Measurements from ENCODE around the gene RRAD.
A peak's percentile ranks its signal among the peaks of the same experiment; 100 is the strongest.

RRAD gene

GRCh38 chr16:66931665-66932064 lies 6.3 kb upstream of the RRAD start:
- DNase-seq: no peak

GRCh38 chr16:66930189-66930588 lies 4.9 kb upstream of the RRAD start:
- DNase-seq: no peak

GRCh38 chr16:66928702-66929388 lies 3.5 kb upstream of the RRAD start:
- DNase-seq: peak; percentile 37

DNA sequence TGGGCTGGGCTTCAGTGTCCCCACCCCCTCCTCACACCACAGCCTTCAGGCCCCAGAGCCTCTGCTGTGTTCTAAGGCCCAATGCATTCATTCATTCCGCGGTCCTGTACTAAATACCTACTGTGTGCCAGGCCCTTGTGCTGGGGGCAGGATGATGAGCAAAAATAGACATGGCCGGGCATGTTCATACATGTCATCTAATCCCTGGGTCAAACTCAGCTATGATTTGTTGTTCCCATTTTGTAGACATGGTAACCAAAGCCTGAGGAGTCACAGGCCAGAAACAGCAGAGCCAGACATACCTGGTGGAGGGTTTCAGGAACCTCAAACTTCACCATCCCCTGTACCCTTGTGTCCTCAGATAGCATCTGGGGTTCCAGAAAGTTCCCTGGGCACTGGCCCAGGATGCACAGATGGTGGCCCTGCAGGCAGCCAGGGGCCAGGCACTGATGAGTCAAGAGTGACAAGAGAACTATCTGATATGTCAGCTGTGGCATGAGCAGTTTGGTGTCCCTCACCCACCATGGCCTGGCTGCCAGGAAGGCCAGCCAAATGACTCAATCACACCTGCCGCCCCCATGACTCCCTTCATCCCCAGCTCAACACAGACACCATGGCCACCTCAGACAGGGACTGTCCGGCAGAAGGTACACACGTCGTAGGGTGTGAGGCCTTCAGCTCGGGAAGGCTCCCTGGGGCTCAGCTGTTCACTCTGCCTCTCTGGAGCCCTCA lies 2.7 kb upstream of the RRAD start:
- DNase-seq: no peak

DNA sequence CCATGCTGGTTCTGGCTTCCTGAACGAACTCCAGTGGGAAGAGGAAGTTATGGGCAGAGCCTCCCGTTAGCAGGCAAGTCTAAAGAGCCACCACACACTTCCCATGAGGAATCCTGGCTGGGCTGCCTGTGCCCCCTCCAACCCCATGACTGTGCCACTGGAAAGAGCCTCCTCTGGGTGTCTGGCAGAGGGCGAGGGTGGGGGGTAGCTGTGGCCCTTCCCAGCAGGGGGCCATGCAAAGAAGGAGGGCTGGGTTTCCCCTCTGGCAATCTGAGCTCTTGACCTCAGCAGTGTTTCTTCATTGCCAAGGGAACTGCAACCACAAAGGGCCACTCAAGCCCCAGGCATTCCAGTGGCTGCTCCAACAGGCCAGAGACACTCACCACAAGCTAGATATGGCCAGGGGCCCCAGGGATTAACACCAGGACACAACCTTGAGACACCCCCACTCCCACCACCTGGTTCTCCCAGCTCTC lies 1.7 kb upstream of the RRAD start:
- no peak for DNase-seq

DNA sequence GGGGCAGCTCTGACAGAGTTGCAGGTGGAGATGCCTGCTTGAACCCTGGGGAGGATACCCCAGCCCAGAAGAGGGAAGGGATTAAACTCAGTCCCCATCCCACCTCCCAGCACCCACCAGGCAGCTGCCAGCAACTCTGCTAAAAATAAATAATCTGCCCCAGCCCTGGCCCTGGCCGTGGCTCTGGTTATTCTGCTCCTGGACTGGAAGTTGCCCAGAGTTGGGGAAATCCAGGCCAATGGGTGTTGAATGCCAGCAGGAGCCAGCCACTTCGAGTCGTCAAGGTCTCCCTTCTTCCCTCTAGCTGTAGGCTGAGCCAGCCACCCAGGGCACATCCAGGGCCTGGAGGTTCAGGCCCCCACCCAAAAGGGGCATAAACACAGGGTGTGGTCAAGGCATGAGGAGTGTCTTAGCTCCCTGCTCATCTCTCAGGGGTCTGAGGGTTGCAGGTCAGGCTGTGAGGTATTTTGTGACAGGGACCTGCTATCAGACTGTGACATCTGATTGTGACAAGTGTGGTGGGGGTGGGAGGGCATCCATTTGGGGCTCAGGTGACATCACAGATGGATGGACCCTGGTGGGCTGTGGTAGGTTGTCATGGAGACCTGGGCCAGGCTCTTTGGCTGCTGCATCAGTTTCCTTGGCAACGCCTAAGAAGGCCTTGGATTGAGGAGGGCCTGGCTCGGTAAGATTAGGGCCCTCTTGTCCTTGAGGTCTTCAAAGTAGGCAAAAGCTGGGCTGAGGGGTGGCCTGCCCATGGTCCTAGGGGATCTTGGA lies 1.0 kb upstream of the RRAD start:
- DNase-seq: no peak

- DNase-seq: peak; percentile 36
Observed at GRCh38 chr16:66924527-66925321, 611 bp downstream of the RRAD start.

GRCh38 chr16:66923866-66924265 lies 1.5 kb downstream of the RRAD start:
- DNase-seq: no peak

- no peak for DNase-seq
Observed at GRCh38 chr16:66923247-66923731, 2.0 kb downstream of the RRAD start.

GRCh38 chr16:66921729-66922450 lies 3.4 kb downstream of the RRAD start:
- no peak for DNase-seq

GRCh38 chr16:66920924-66921680 lies 4.2 kb downstream of the RRAD start:
- DNase-seq: no peak

DNA sequence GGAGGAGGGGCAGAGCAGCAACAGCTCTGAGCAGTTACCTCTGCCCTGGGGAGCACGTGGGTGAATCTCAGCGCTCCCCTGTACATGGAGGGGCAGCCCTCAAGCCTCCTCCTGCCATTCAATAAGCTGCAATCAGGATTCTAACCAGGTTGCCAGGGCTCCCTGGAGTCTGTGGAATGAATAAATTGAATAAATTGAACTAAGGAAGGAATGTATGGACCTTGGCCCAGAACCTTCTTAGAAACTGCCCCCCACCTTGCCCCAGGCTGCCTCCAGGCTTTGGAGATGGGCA lies 5.1 kb downstream of the RRAD start:
- DNase-seq: no peak

DNA sequence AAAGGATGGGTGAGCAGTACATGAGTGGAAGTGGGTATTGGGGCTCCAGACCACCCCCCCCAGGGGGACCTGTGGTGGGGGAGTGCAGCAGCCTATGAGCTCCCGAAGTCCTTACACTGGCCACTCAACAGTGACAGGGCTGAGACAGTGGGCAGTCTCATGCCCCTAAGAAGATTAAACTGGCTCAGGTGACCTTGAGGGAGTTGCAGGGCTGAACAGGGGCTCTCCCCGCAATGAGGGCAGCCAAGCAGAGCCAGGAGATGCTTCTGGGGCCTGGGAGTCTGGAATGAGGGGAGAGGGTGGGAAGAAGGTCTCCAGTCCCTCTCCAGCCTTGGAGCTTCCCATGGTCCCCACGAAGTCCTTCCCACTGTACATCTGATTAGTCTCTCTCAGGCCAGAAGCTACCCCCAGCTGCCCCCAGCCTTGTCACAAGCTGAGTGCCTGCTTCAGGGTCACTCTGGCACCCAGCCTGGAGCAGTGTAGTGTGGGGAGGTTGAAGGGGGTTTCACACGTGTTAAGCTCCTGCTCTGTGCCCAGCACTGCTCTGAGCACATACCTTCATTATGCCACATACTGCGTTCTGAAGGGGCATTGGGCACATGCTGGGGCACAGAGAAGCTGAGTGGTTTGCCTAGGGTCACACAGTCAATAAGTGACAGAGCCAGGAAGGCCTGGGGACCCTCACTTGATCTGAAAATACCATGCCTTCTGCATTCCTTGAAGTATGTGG lies 5.6 kb downstream of the RRAD start:
- DNase-seq: no peak

- no peak for DNase-seq
Observed at GRCh38 chr16:66918803-66919568, 6.3 kb downstream of the RRAD start, which contains the start of gene CDH16. CDH16 (minus strand) TSS chr16:66918885; CDS start chr16:66918065, 820 bp downstream.

DNA sequence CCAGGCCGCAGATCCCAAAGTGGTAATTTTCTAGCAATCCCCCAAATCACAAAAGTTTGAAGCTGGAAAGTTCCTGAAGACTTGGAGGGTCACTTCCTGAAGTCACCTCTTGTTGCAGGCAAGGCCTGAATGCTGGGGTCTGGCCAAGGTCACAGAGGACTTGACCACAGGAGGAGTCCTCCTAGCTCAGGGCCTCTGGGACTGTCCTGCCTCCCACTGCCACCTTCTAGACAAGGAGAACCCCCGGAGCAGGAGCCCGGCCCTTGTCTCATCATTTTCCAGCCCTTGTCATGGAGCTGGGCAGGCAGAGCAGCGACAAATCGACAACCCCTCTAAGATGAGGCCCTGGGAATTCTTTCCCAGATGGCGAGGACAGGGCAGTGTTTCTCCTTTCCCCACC lies 7.0 kb downstream of the RRAD start:
- no peak for DNase-seq

GRCh38 chr16:66917741-66918140 lies 7.6 kb downstream of the RRAD start:
- DNase-seq: no peak

GRCh38 chr16:66916518-66916917 lies 8.8 kb downstream of the RRAD start:
- DNase-seq: no peak

- DNase-seq: no peak
Observed at GRCh38 chr16:66915041-66915440, 10.3 kb downstream of the RRAD start.

GRCh38 chr16:66914541-66914940 lies 10.8 kb downstream of the RRAD start:
- no peak for DNase-seq

- DNase-seq: no peak
Observed at GRCh38 chr16:66913711-66914110, 11.6 kb downstream of the RRAD start.
